Thyroid gland (tissue), 4 donors: ENCODE data around the gene KDM8.

Source experiments
- POLR2A ChIP-seq, 2 donors: fragments of 450-650 bp; IDR thresholded peaks; one replicate each; pipeline ENCODE4 v1.6.1; 2017; ENCODE audit warnings: antibody characterized with exemption in 2 of 2, mild to moderate bottlenecking in 2 of 2, moderate library complexity in 1 of 2
- TF ChIP-seq, protein P1 (sequence below), 6 experiments: fragments of 200-600 bp in 3 of 6; fragments of 450-650 bp in 3 of 6; sonication (generic) in 3 of 6; IDR thresholded peaks; one replicate each; pipeline ENCODE4 v1.5.1; 2016 to 2019; ENCODE audit warnings: antibody characterized with exemption in 6 of 6, mild to moderate bottlenecking in 2 of 6, inconsistent platforms in 1 of 6, moderate library complexity in 1 of 6

DNA sequence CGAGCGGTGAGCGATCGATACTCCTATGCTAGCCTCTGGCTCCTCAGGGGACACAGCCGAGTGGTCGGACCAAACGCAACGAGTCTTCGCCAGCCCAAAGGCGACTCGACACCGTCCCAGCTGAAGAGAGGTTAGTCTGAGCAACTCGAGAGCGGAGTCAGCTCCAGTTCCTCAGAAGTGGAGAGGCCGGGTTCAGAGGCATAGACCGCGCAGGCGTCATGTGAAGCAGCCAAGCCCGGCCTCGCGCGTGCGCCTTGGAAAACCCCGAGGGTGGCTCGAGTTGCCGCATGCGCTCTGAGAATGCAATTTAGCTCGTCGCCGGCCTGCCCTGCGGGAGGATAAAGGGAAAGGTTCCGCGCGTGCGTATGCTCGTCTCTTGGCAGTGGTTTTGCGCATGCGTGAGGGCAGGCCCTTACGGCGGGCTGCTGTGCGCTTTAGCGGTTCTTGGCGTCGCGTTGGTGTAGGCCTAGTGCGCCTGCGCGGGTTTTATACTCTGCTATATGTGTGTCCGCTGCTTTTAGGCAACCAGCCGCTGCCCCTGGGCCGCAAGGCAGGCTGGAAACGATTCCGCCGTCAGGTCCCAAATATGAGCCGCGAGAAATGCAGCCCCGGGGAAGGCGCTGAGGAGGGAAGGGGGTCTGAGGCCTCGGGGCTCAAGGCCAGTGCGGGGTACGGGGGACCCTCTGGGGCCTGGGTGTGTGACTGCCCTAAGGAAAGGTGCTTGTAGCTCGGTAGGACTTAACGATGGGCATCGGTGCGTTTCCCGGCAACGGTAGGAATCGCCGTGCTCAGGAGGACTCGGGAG lies at the start of gene KDM8:
- TF ChIP-seq POLR2A (IDR thresholded peaks at IDR 0.05) = peak in 1 of 2 donors; percentile 71
- TF ChIP-seq, protein P1, sequence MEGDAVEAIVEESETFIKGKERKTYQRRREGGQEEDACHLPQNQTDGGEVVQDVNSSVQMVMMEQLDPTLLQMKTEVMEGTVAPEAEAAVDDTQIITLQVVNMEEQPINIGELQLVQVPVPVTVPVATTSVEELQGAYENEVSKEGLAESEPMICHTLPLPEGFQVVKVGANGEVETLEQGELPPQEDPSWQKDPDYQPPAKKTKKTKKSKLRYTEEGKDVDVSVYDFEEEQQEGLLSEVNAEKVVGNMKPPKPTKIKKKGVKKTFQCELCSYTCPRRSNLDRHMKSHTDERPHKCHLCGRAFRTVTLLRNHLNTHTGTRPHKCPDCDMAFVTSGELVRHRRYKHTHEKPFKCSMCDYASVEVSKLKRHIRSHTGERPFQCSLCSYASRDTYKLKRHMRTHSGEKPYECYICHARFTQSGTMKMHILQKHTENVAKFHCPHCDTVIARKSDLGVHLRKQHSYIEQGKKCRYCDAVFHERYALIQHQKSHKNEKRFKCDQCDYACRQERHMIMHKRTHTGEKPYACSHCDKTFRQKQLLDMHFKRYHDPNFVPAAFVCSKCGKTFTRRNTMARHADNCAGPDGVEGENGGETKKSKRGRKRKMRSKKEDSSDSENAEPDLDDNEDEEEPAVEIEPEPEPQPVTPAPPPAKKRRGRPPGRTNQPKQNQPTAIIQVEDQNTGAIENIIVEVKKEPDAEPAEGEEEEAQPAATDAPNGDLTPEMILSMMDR (IDR thresholded peaks at IDR 0.05) = no peak
